Keratinocyte (primary cell): ENCODE measurements around the gene GRSF1. TPM values are rescaled to one million over a fixed set of nuclear protein-coding genes. Genes with fewer than 3 reads are reported as not detected.

Experiments used
- DNase-seq: peaks from one replicate; pipeline ENCODE4 v3.0.0-alpha.2; 2011; ENCODE audit warnings: low read depth, missing footprints, low spot score
- FAIRE-seq: peaks from 2 replicates; lab custom pipeline; 2011; peaks lifted over from hg19 to GRCh38; lab: Jason Lieb, UNC
- H2AFZ ChIP-seq: 2 replicates; pipeline ENCODE4 v1.6.0; 2012; ENCODE audit warnings: low read length, control low read depth, inconsistent platforms; ENCODE audit not compliant: control insufficient read depth
- H3K27ac ChIP-seq: 2 replicates; pipeline ENCODE4 v1.5.1; 2011; ENCODE audit warnings: low read length; ENCODE audit not compliant: control insufficient read depth, insufficient read depth
- H3K27me3 ChIP-seq: 3 replicates; pipeline ENCODE4 v1.6.0; 2011; ENCODE audit warnings: low read length; ENCODE audit not compliant: control insufficient read depth, insufficient read depth; ENCODE audit errors: extremely low read depth
- H3K36me3 ChIP-seq, 2 experiments: 2 replicates in 1 of 2; 3 replicates in 1 of 2; pipeline ENCODE4 v1.5.1; 2011; ENCODE audit warnings: low read length in 2 of 2, mild to moderate bottlenecking in 1 of 2; ENCODE audit not compliant: control insufficient read depth in 2 of 2, insufficient read depth in 2 of 2; ENCODE audit errors: extremely low read depth in 1 of 2
- H3K4me1 ChIP-seq: 3 replicates; pipeline ENCODE4 v1.5.1; 2011; ENCODE audit warnings: low read length; ENCODE audit not compliant: control insufficient read depth, insufficient read depth; ENCODE audit errors: extremely low read depth
- H3K4me2 ChIP-seq: 3 replicates; pipeline ENCODE4 v1.6.0; 2011; ENCODE audit warnings: low read depth, low read length; ENCODE audit not compliant: control insufficient read depth, insufficient read depth; ENCODE audit errors: extremely low read depth
- H3K4me3 ChIP-seq, 3 experiments: fragments of 200-600 bp in 1 of 3; sonication (generic) in 1 of 3; 2 replicates in 2 of 3; 3 replicates in 1 of 3; pipeline ENCODE4 v1.5.1; 2011 to 2016; ENCODE audit warnings: low read length in 3 of 3, mild to moderate bottlenecking in 3 of 3, control low read depth in 2 of 3, inconsistent platforms in 1 of 3, low read depth in 1 of 3, mixed read lengths in 1 of 3, mixed run types in 1 of 3, moderate library complexity in 1 of 3; ENCODE audit not compliant: control insufficient read depth in 2 of 3, insufficient read depth in 2 of 3; ENCODE audit errors: extremely low read depth in 1 of 3
- H3K79me2 ChIP-seq: 2 replicates; pipeline ENCODE4 v1.6.0; 2012; ENCODE audit warnings: low read length; ENCODE audit not compliant: control insufficient read depth, insufficient read depth
- H3K9ac ChIP-seq: 3 replicates; pipeline ENCODE4 v1.6.0; 2011; ENCODE audit warnings: low read length; ENCODE audit not compliant: control insufficient read depth, insufficient read depth; ENCODE audit errors: extremely low read depth
- H3K9me1 ChIP-seq: 3 replicates; pipeline ENCODE4 v1.6.0; 2011; ENCODE audit warnings: low read length; ENCODE audit not compliant: control insufficient read depth, insufficient read depth; ENCODE audit errors: extremely low read depth
- H3K9me3 ChIP-seq: 2 replicates; pipeline ENCODE4 v1.5.1; 2012; ENCODE audit warnings: low read depth, low read length; ENCODE audit not compliant: control insufficient read depth
- H4K20me1 ChIP-seq: 3 replicates; pipeline ENCODE4 v1.6.0; 2011; ENCODE audit warnings: low read length; ENCODE audit not compliant: control insufficient read depth, insufficient read depth; ENCODE audit errors: extremely low read depth
- CTCF ChIP-seq, 3 experiments: IDR thresholded peaks in 1 of 3; conservative IDR thresholded peaks in 1 of 3; optimal IDR thresholded peaks in 1 of 3; 2 replicates in 2 of 3; 3 replicates in 1 of 3; pipeline versions ENCODE3 to v1.5.1; 2011; ENCODE audit warnings: low read length in 3 of 3, mild to moderate bottlenecking in 3 of 3, moderate library complexity in 2 of 3, control low read depth in 1 of 3, inconsistent platforms in 1 of 3; ENCODE audit not compliant: insufficient read depth in 2 of 3; ENCODE audit errors: extremely low read depth in 1 of 3
- EZH2 ChIP-seq: IDR thresholded peaks from one replicate; pipeline ENCODE4 v1.6.1; 2012; ENCODE audit warnings: inconsistent platforms, mild to moderate bottlenecking, low read length, moderate library complexity
- dilution Hi-C: fragments of 300-500 bp; cut with MboI; formaldehyde crosslinking; loops from one replicate; pipeline ENCODE4 v1.7.0; 2020; ENCODE audit warnings: low sequenced_read_pairs; ENCODE audit not compliant: extremely low pct_ligation_motif_present
- polyA plus RNA-seq, 5 experiments: library from polyadenylated mRNA; depleted of rRNA in 3 of 5; stranded (reverse) in 3 of 5; stranded (forward) in 1 of 5; unstranded in 1 of 5; fragments of >200 nt; gene quantifications; 1 replicate in 1 of 5; 2 replicates in 3 of 5; 3 replicates in 1 of 5; pipeline versions ENCODE4 v1.2.1 to v1.2.3, GENCODE V29; 2011 to 2012; ENCODE audit warnings: missing spikeins in 2 of 5, low read depth in 1 of 5, low replicate concordance in 1 of 5

GRSF1 gene
- polyA plus RNA-seq, 1 donor (not counting 4 experiments of a cell fraction or from before 2014, with no cell fraction given): 121 TPM

GRCh38 chr4:70801265-70801809, 38.4 kb downstream of the GRSF1 start:
- peaks cover 0 to 2% of the 10 kb centered on the region in 2 experiments for H3K36me3 ChIP-seq
- H3K4me1 ChIP-seq: no peaks in the 10 kb centered on the region
- H3K4me2 ChIP-seq: no peak overlapping the region
- no peak overlapping the region for H3K9ac ChIP-seq
- no peaks in the 10 kb centered on the region for H4K20me1 ChIP-seq
- DNase-seq (no peak), FAIRE-seq (no peak)
- no peaks in the 10 kb centered on the region for H3K79me2 ChIP-seq
- no peak overlapping the region for H3K4me3 ChIP-seq
- no peak overlapping the region for H3K27ac ChIP-seq
- no peaks in the 10 kb centered on the region for H3K9me1 ChIP-seq
- no peak overlapping the region for H2AFZ ChIP-seq
- dilution Hi-C loops: no loop called here
- TF ChIP-seq EZH2 (no peak), CTCF (optimal IDR thresholded peaks at IDR 0.05 in 1 of 3, IDR thresholded peaks at IDR 0.05 in 1 of 3, conservative IDR thresholded peaks at IDR 0.05 in 1 of 3; ENCODE audit: extremely low read depth in 1 of 3, insufficient read depth in 2 of 3, low read length in 3 of 3) (no peak)
- no peaks in the 10 kb centered on the region for H3K9me3 ChIP-seq
- no peaks in the 10 kb centered on the region for H3K27me3 ChIP-seq

GRCh38 chr4:70793626-70794025, 46.1 kb downstream of the GRSF1 start:
- no peak for FAIRE-seq
- H2AFZ ChIP-seq: no peak overlapping the region

More at GRCh38 chr4:70793626-70794025, 46.1 kb downstream of the GRSF1 start:
- Histone ChIP-seq H3K9me3 (no peaks in the 10 kb centered on the region), H3K27ac (no peak overlapping the region), H3K4me1 (no peaks in the 10 kb centered on the region), H3K79me2 (no peaks in the 10 kb centered on the region), H3K4me2 (no peak overlapping the region), H3K4me3 (no peak overlapping the region), H3K36me3 (peaks cover 3 to 7% of the 10 kb centered on the region in 2 experiments), H4K20me1 (no peaks in the 10 kb centered on the region), H3K9ac (no peak overlapping the region), H3K9me1 (no peaks in the 10 kb centered on the region), H3K27me3 (no peaks in the 10 kb centered on the region)
- dilution Hi-C loops: no loop called here
- no peak for DNase-seq
- no peak for TF ChIP-seq CTCF (optimal IDR thresholded peaks at IDR 0.05 in 1 of 3, IDR thresholded peaks at IDR 0.05 in 1 of 3, conservative IDR thresholded peaks at IDR 0.05 in 1 of 3; ENCODE audit: extremely low read depth in 1 of 3, insufficient read depth in 2 of 3, low read length in 3 of 3)
- TF ChIP-seq EZH2: no peak
